HCT116 (cell line): ENCODE results near the gene INSR. TPM values are rescaled to one million over a fixed set of nuclear protein-coding genes. Genes with fewer than 3 reads are reported as not detected.

Source experiments
- ATAC-seq: fragments of 200-7000 bp; cut with Tn5 transposase; 2 replicates; pipeline ENCODE4 v1.9.1; 2020; ENCODE audit warnings: mild to moderate bottlenecking, moderate library complexity
- BruUV-seq: library from RNA; stranded (reverse); fragments of 400-500 nt; replicated peaks from 2 replicates; lab custom pipeline; 2021; lab: Mats Ljungman, UMichigan
- CTCF ChIA-PET: fragments of 300-600 bp; sonication (Branson Sonifier 250); formaldehyde crosslinking; loops from one replicate; lab custom pipeline; 2021; ENCODE audit warnings: antibody characterized with exemption; lab: Charles Lee
- POLR2A ChIA-PET: fragments of 300-600, 350-600 bp; sonication (Branson Sonifier 250); formaldehyde crosslinking; loops from one replicate; lab custom pipeline; 2021; ENCODE audit warnings: antibody characterized with exemption; lab: Charles Lee
- RAD21 ChIA-PET, 2 experiments: fragments of 300-600 bp; sonication (Branson Sonifier 250); formaldehyde crosslinking; loops; one replicate each; lab custom pipeline; 2023; ENCODE audit warnings: low total read pairs in 2 of 2; ENCODE audit not compliant: uncharacterized antibody in 2 of 2, unreplicated experiment in 2 of 2, low non-redundant PET in 1 of 2; lab: Charles Lee
- DNase-seq: peaks from one replicate; pipeline ENCODE4 v3.0.0-alpha.2; 2010; ENCODE audit warnings: low read depth, low spot score
- H2AFZ ChIP-seq: fragments of 200-600 bp; shearing (Covaris generic), sonication (generic); 2 replicates; pipeline ENCODE4 v1.6.1; 2017; ENCODE audit warnings: low read depth, mixed run types, mixed read lengths, antibody characterized with exemption, low read length; ENCODE audit not compliant: poor library complexity, severe bottlenecking
- H3K27ac ChIP-seq: 2 replicates; pipeline ENCODE4 v1.5.1; 2012; ENCODE audit warnings: low read depth, low read length
- H3K27me3 ChIP-seq: fragments of 200-600 bp; sonication (generic); 2 replicates; pipeline ENCODE4 v1.6.1; 2016; ENCODE audit warnings: mixed run types, low read length, mixed read lengths; ENCODE audit not compliant: insufficient read depth
- H3K36me3 ChIP-seq, 2 experiments: fragments of 200-500 bp in 1 of 2; fragments of 200-600 bp in 1 of 2; sonication (Bioruptor generic) in 1 of 2; sonication (generic) in 1 of 2; 2 replicates each; pipeline versions ENCODE4 v1.5.1 to v1.6.1; 2014 to 2016; ENCODE audit warnings: low read length in 2 of 2, inconsistent platforms in 1 of 2, mixed read lengths in 1 of 2, mixed run types in 1 of 2; ENCODE audit not compliant: insufficient read depth in 2 of 2, control insufficient read depth in 1 of 2
- H3K4me1 ChIP-seq, 2 experiments: fragments of 200-600 bp in 1 of 2; sonication (generic) in 1 of 2; 2 replicates each; pipeline versions ENCODE4 v1.5.1 to v1.6.1; 2012 to 2017; ENCODE audit warnings: low read length in 2 of 2, inconsistent platforms in 1 of 2, mild to moderate bottlenecking in 1 of 2, mixed read lengths in 1 of 2, mixed run types in 1 of 2, moderate library complexity in 1 of 2; ENCODE audit not compliant: insufficient read depth in 2 of 2, control insufficient read depth in 1 of 2
- H3K4me2 ChIP-seq: fragments of 200-600 bp; sonication (generic); 2 replicates; pipeline ENCODE4 v1.6.1; 2017; ENCODE audit warnings: mixed run types, low read length, mixed read lengths
- H3K4me3 ChIP-seq, 2 experiments: fragments of 200-600 bp in 1 of 2; sonication (generic) in 1 of 2; replicated peaks in 1 of 2; 2 replicates each; pipeline ENCODE4 v1.5.1; 2011 to 2016; ENCODE audit warnings: low read length in 2 of 2, control low read depth in 1 of 2, low read depth in 1 of 2, mild to moderate bottlenecking in 1 of 2, mixed read lengths in 1 of 2, mixed run types in 1 of 2
- H3K79me2 ChIP-seq: fragments of 200-600 bp; sonication (generic); 2 replicates; pipeline ENCODE4 v1.6.1; 2017; ENCODE audit warnings: mild to moderate bottlenecking, mixed run types, low read length, moderate library complexity, mixed read lengths; ENCODE audit not compliant: insufficient read depth
- H3K9ac ChIP-seq: fragments of 200-600 bp; sonication (generic); 2 replicates; pipeline ENCODE4 v1.6.1; 2016; ENCODE audit warnings: low read length, mixed read lengths
- H3K9me2 ChIP-seq: fragments of 200-600 bp; sonication (generic), shearing (Covaris generic); 2 replicates; pipeline ENCODE4 v1.6.1; 2017; ENCODE audit warnings: mixed run types, mild to moderate bottlenecking, moderate library complexity; ENCODE audit not compliant: insufficient read depth
- H3K9me3 ChIP-seq, 2 experiments: fragments of 200-500 bp in 1 of 2; fragments of 200-600 bp in 1 of 2; sonication (Bioruptor generic) in 1 of 2; sonication (generic) in 1 of 2; 2 replicates each; pipeline ENCODE4 v1.6.1; 2014 to 2017; ENCODE audit warnings: low read length in 2 of 2, mixed read lengths in 2 of 2, inconsistent platforms in 1 of 2, low read depth in 1 of 2, mild to moderate bottlenecking in 1 of 2, mixed run types in 1 of 2, moderate library complexity in 1 of 2; ENCODE audit not compliant: control insufficient read depth in 1 of 2, insufficient read depth in 1 of 2
- H4K20me1 ChIP-seq: fragments of 200-600 bp; sonication (generic), shearing (Covaris generic); 2 replicates; pipeline ENCODE4 v1.6.1; 2017; ENCODE audit warnings: mixed run types, mild to moderate bottlenecking, moderate library complexity; ENCODE audit not compliant: insufficient read depth
- ATF3 ChIP-seq: IDR thresholded peaks from 2 replicates; pipeline ENCODE4 v1.6.1; 2012
- CBX3 ChIP-seq: IDR thresholded peaks from 2 replicates; pipeline ENCODE4 v1.6.1; 2012; ENCODE audit warnings: low read depth
- CEBPB ChIP-seq: IDR thresholded peaks from 2 replicates; pipeline ENCODE4 v1.6.1; 2012; ENCODE audit warnings: low read depth
- EGR1 ChIP-seq: IDR thresholded peaks from 2 replicates; pipeline ENCODE4 v1.6.1; 2012; ENCODE audit warnings: low read depth
- ELF1 ChIP-seq: IDR thresholded peaks from 2 replicates; pipeline ENCODE4 v1.6.1; 2012; ENCODE audit warnings: low read depth, borderline replicate concordance
- EZH2phosphoT487 ChIP-seq: fragments of 200-600 bp; IDR thresholded peaks from 2 replicates; pipeline ENCODE4 v1.6.1; 2018; ENCODE audit warnings: antibody characterized with exemption, borderline replicate concordance
- FOSL1 ChIP-seq: IDR thresholded peaks from 2 replicates; pipeline ENCODE4 v1.6.1; 2012; ENCODE audit warnings: low read depth
- JUND ChIP-seq: IDR thresholded peaks from 2 replicates; pipeline ENCODE4 v1.6.1; 2012
- POLR2AphosphoS5 ChIP-seq: IDR thresholded peaks from 2 replicates; pipeline ENCODE4 v1.6.1; 2011; ENCODE audit warnings: mild to moderate bottlenecking, low read depth, low read length, moderate library complexity
- REST ChIP-seq: IDR thresholded peaks from 2 replicates; pipeline ENCODE4 v1.6.1; 2012; ENCODE audit warnings: low read depth
- SP1 ChIP-seq: IDR thresholded peaks from 2 replicates; pipeline ENCODE4 v1.6.1; 2012; ENCODE audit warnings: low read depth
- TCF7L2 ChIP-seq: IDR thresholded peaks from 2 replicates; pipeline ENCODE4 v1.7.0; 2011; ENCODE audit warnings: borderline replicate concordance, inconsistent platforms; ENCODE audit not compliant: insufficient read depth, insufficient read length; ENCODE audit errors: extremely low read depth
- YY1 ChIP-seq: IDR thresholded peaks from 2 replicates; pipeline ENCODE4 v1.6.1; 2011; ENCODE audit warnings: low read length, low read depth, moderate library complexity, mild to moderate bottlenecking; ENCODE audit not compliant: insufficient replicate concordance; ENCODE audit errors: extremely low read depth
- ZBTB33 ChIP-seq: IDR thresholded peaks from 2 replicates; pipeline ENCODE4 v1.6.1; 2011; ENCODE audit warnings: mild to moderate bottlenecking, low read length, moderate library complexity; ENCODE audit not compliant: insufficient replicate concordance; ENCODE audit errors: extremely low read depth
- intact Hi-C: fragments of 100-400 bp; cut with micrococcal nuclease; formaldehyde crosslinking; loops from 2 replicates; pipeline ENCODE4 v1.10.0; 2022
- total RNA-seq: library from RNA; stranded (reverse); gene quantifications from one replicate; pipeline ENCODE4 v1.2.1, GENCODE V29; 2021; ENCODE audit not compliant: unreplicated experiment

INSR gene
- total RNA-seq, 1 experiment from 2014 or later: 25.4 TPM

- intact Hi-C loops: loop anchor here (1.0 kb wide), 1 partner anchor 29 kb away; the partner anchor contains the start of gene ZNF557
- Histone ChIP-seq H3K27ac (no peak overlapping the region), H3K9me2 (no peaks in the 10 kb centered on the region), H3K36me3 (no peaks in the 10 kb centered on the region), H2AFZ (no peak overlapping the region), H3K9me3 (peaks cover 0 to 6% of the 10 kb centered on the region in 2 experiments; a peak in 1 of 4 replicates), H3K9ac (peak overlapping the region; percentile 67; the same call in 1 of the 2 replicates), H4K20me1 (no peaks in the 10 kb centered on the region), H3K79me2 (no peaks in the 10 kb centered on the region), H3K4me1 (peaks cover 4 to 18% of the 10 kb centered on the region in 2 experiments; a peak in 3 of 4 replicates), H3K4me3 (peak overlapping the region; percentile 63 to 76), H3K4me2 (peak overlapping the region; percentile 76), H3K27me3 (no peaks in the 10 kb centered on the region)
- TF ChIP-seq YY1: peak; percentile 75
- TF ChIP-seq JUND: no peak
- ChIA-PET RAD21 (no interaction called here), CTCF (no interaction called here), POLR2A (interaction anchor here (0.8 kb wide), 1 partner anchor 29 kb away, joined by 4 read pairs; the partner anchor contains the start of gene ZNF557)
- ATAC-seq (no peak), DNase-seq (no peak)
- BruUV-seq: TSS peak; percentile 71
These were observed 196.1 kb downstream of the INSR start for GRCh38 chr19:7098096-7098495.

- no peaks in the 10 kb centered on the region for H3K9me2 ChIP-seq
- no peak overlapping the region for H3K9ac ChIP-seq
- no peak overlapping the region for H2AFZ ChIP-seq
- ChIA-PET RAD21 (no interaction called here), POLR2A (no interaction called here), CTCF (no interaction called here)
- H3K4me1 ChIP-seq: no peaks in the 10 kb centered on the region
- no peak overlapping the region for H3K27ac ChIP-seq
- intact Hi-C loops: no loop called here
- no peaks in the 10 kb centered on the region for H4K20me1 ChIP-seq
- peaks cover 14 to 32% of the 10 kb centered on the region in 2 experiments for H3K9me3 ChIP-seq
- H3K79me2 ChIP-seq: no peaks in the 10 kb centered on the region
- no peak overlapping the region for H3K4me2 ChIP-seq
- ATAC-seq (no peak), DNase-seq (no peak)
- H3K27me3 ChIP-seq: no peaks in the 10 kb centered on the region
- no TSS peak for BruUV-seq
- H3K36me3 ChIP-seq: peaks cover 1 to 7% of the 10 kb centered on the region in 2 experiments
- no peak overlapping the region for H3K4me3 ChIP-seq
- no peak for TF ChIP-seq FOSL1
- no peak for TF ChIP-seq REST
- no peak for TF ChIP-seq CEBPB
- no peak for TF ChIP-seq TCF7L2
- TF ChIP-seq POLR2AphosphoS5: no peak
- no peak for TF ChIP-seq ELF1
- TF ChIP-seq SP1: no peak
- no peak for TF ChIP-seq ATF3
- no peak for TF ChIP-seq CBX3
- TF ChIP-seq YY1: no peak
- no peak for TF ChIP-seq EZH2phosphoT487
- no peak for TF ChIP-seq ZBTB33
- no peak for TF ChIP-seq EGR1
These were observed 205.2 kb downstream of the INSR start for GRCh38 chr19:7088999-7089398.
